Duodenal mucosa (tissue), 2 donors: Measurements from ENCODE around the gene PVALEF.

ENCODE experiments used
- H3K27ac ChIP-seq: one replicate; pipeline ENCODE4 v1.7.0; 2013; ENCODE audit warnings: low read depth, low read length
- H3K27me3 ChIP-seq, 2 donors: one replicate each; pipeline ENCODE4 v1.7.0; 2013; ENCODE audit warnings: low read length in 2 of 2, control low read depth in 1 of 2; ENCODE audit not compliant: insufficient read depth in 2 of 2, control insufficient read depth in 1 of 2
- H3K36me3 ChIP-seq, 2 donors: one replicate each; pipeline ENCODE4 v1.7.0; 2013; ENCODE audit warnings: low read length in 2 of 2, control low read depth in 1 of 2; ENCODE audit not compliant: insufficient read depth in 2 of 2, control insufficient read depth in 1 of 2
- H3K4me1 ChIP-seq, 2 donors: one replicate each; pipeline ENCODE4 v1.7.0; 2013; ENCODE audit warnings: low read length in 2 of 2, control low read depth in 1 of 2; ENCODE audit not compliant: insufficient read depth in 2 of 2, control insufficient read depth in 1 of 2
- H3K4me3 ChIP-seq, 2 donors: one replicate each; pipeline ENCODE4 v1.7.0; 2013; ENCODE audit warnings: low read length in 2 of 2, low read depth in 1 of 2
- H3K9ac ChIP-seq, 2 donors: one replicate each; pipeline ENCODE4 v1.7.0; 2013; ENCODE audit warnings: low read length in 2 of 2, low read depth in 1 of 2
- H3K9me3 ChIP-seq, 2 donors: one replicate each; pipeline ENCODE4 v1.7.0; 2013; ENCODE audit warnings: low read length in 2 of 2, control low read depth in 1 of 2; ENCODE audit not compliant: control insufficient read depth in 1 of 2

The PVALEF gene

GRCh38 chr17:81196505-81197408 lies 31.4 kb downstream of the PVALEF start:
- no peaks in the 10 kb centered on the region for H3K4me1 ChIP-seq
- H3K27me3 ChIP-seq = no peaks in the 10 kb centered on the region
- H3K4me3 ChIP-seq = no peak overlapping the region
- H3K36me3 ChIP-seq = no peaks in the 10 kb centered on the region
- H3K9ac ChIP-seq = no peak overlapping the region
- no peaks in the 10 kb centered on the region for H3K9me3 ChIP-seq
- H3K27ac ChIP-seq = no peak overlapping the region

DNA sequence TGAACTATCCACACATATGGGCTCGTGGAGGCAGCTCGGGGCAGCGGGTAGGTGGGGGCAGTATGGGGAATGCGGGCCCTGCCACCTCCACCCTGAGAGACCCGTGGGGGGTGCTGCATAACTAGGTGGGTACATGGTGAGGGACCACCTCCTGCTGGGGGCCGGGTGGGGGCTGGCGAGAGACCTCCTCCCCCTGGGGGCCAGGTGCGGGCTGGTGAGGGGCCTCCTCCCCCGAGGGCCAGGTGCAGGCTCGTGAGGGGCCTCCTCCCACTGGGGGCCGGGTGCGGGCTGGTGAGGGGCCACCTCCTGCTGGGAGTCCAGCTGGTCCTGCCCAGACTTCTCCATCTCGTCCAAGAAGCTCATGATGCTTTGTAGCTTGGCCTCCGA lies 32.1 kb downstream of the PVALEF start:
- Histone ChIP-seq H3K4me3 (no peak overlapping the region), H3K27ac (no peak overlapping the region), H3K36me3 (no peaks in the 10 kb centered on the region), H3K9ac (no peak overlapping the region), H3K27me3 (no peaks in the 10 kb centered on the region), H3K4me1 (no peaks in the 10 kb centered on the region), H3K9me3 (no peaks in the 10 kb centered on the region)

DNA sequence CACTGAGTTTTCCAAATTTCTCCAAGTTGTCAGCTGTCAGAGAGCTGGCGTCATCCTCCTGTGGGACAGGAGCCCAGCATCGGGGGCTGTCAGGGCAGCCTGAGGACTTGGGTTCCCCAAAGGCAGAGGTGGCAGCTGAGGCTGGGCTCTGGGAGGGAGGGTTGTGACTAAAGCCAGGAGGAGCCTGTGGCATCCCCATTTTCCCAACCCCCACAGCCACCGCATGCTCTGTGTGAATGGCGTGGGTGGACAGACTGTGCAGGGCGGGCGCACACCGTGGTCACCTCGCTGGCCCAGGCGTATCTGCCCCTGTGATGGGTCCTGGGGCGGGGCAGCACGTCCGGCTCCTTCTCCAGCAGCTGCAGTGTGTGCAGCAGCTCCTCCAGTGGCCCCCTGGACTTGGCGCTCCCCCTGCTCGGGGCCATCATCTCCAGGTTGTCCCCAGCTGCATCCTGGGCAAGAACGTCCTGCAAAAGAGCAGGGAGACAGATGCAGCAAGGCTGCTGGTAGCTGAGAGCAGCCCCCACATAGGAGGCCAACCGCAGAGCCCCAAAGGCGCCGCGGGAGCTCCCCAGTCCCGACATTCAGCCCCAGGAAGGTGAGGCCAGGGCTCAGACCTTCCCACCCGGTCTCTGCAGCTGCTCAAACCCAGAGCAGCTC lies 32.7 kb downstream of the PVALEF start:
- H3K9me3 ChIP-seq = no peaks in the 10 kb centered on the region
- H3K27me3 ChIP-seq = no peaks in the 10 kb centered on the region
- H3K4me3 ChIP-seq = no peak overlapping the region
- H3K36me3 ChIP-seq = no peaks in the 10 kb centered on the region
- H3K27ac ChIP-seq = no peak overlapping the region
- no peak overlapping the region for H3K9ac ChIP-seq
- no peaks in the 10 kb centered on the region for H3K4me1 ChIP-seq

- H3K27me3 ChIP-seq = no peaks in the 10 kb centered on the region
- H3K9me3 ChIP-seq = no peaks in the 10 kb centered on the region
- no peak overlapping the region for H3K27ac ChIP-seq
- no peaks in the 10 kb centered on the region for H3K4me1 ChIP-seq
- no peak overlapping the region for H3K4me3 ChIP-seq
- no peaks in the 10 kb centered on the region for H3K36me3 ChIP-seq
- no peak overlapping the region for H3K9ac ChIP-seq
Measured at GRCh38 chr17:81198826-81199481, 33.6 kb downstream of the PVALEF start.

GRCh38 chr17:81199482-81199830 lies 34.1 kb downstream of the PVALEF start:
- no peak overlapping the region for H3K9ac ChIP-seq
- H3K36me3 ChIP-seq = no peaks in the 10 kb centered on the region
- H3K4me1 ChIP-seq = no peaks in the 10 kb centered on the region
- no peak overlapping the region for H3K4me3 ChIP-seq
- no peaks in the 10 kb centered on the region for H3K9me3 ChIP-seq
- H3K27ac ChIP-seq = no peak overlapping the region
- H3K27me3 ChIP-seq = no peaks in the 10 kb centered on the region

- Histone ChIP-seq H3K9me3 (no peaks in the 10 kb centered on the region), H3K27me3 (no peaks in the 10 kb centered on the region), H3K4me1 (no peaks in the 10 kb centered on the region), H3K27ac (no peak overlapping the region), H3K4me3 (no peak overlapping the region), H3K36me3 (no peaks in the 10 kb centered on the region), H3K9ac (no peak overlapping the region)
Measured at GRCh38 chr17:81200201-81200600, 34.9 kb downstream of the PVALEF start.

- Histone ChIP-seq H3K9ac (no peak overlapping the region), H3K4me3 (no peak overlapping the region), H3K36me3 (no peaks in the 10 kb centered on the region), H3K9me3 (no peaks in the 10 kb centered on the region), H3K27me3 (no peaks in the 10 kb centered on the region), H3K4me1 (no peaks in the 10 kb centered on the region), H3K27ac (no peak overlapping the region)
Measured at GRCh38 chr17:81200695-81201580, 35.6 kb downstream of the PVALEF start.

GRCh38 chr17:81202318-81202717 lies 37.0 kb downstream of the PVALEF start:
- H3K4me3 ChIP-seq = no peak overlapping the region
- no peak overlapping the region for H3K9ac ChIP-seq
- H3K36me3 ChIP-seq = peaks cover 0 to 7% of the 10 kb centered on the region in 2 donors
- no peaks in the 10 kb centered on the region for H3K27me3 ChIP-seq
- H3K9me3 ChIP-seq = no peaks in the 10 kb centered on the region
- no peaks in the 10 kb centered on the region for H3K4me1 ChIP-seq
- no peak overlapping the region for H3K27ac ChIP-seq

GRCh38 chr17:81203136-81203535 lies 37.8 kb downstream of the PVALEF start:
- Histone ChIP-seq H3K4me3 (no peak overlapping the region), H3K9me3 (no peaks in the 10 kb centered on the region), H3K9ac (no peak overlapping the region), H3K4me1 (no peaks in the 10 kb centered on the region), H3K27ac (no peak overlapping the region), H3K27me3 (no peaks in the 10 kb centered on the region), H3K36me3 (peaks cover 0 to 7% of the 10 kb centered on the region in 2 donors)
